Subcutaneous abdominal adipose tissue (tissue), 5 donors: ENCODE measurements around the gene ATP6V1E1.
"Not testable (repeated sequence)": the region's sequence is repeated elsewhere in the genome, so short reads cannot be mapped to it uniquely, and the experiment has no call there.

Source experiments
- H3K27ac ChIP-seq: one replicate; pipeline ENCODE4 v1.7.0; 2013; ENCODE audit warnings: low read depth, mild to moderate bottlenecking, inconsistent platforms, low read length, moderate library complexity
- H3K27me3 ChIP-seq, 5 donors: one replicate each; pipeline ENCODE4 v1.7.0; 2013; ENCODE audit warnings: low read length in 5 of 5, inconsistent platforms in 1 of 5; ENCODE audit not compliant: control insufficient read depth in 5 of 5, insufficient read depth in 4 of 5
- H3K36me3 ChIP-seq, 5 donors: one replicate each; pipeline ENCODE4 v1.7.0; 2013; ENCODE audit warnings: low read length in 5 of 5; ENCODE audit not compliant: control insufficient read depth in 5 of 5, insufficient read depth in 5 of 5
- H3K4me1 ChIP-seq, 5 donors: one replicate each; pipeline ENCODE4 v1.7.0; 2013; ENCODE audit warnings: low read length in 5 of 5, mild to moderate bottlenecking in 3 of 5, moderate library complexity in 1 of 5; ENCODE audit not compliant: control insufficient read depth in 5 of 5, insufficient read depth in 5 of 5
- H3K4me3 ChIP-seq, 5 donors: one replicate each; pipeline ENCODE4 v1.7.0; 2013; ENCODE audit warnings: low read length in 5 of 5, low read depth in 1 of 5
- H3K9ac ChIP-seq, 5 donors: one replicate each; pipeline ENCODE4 v1.7.0; 2013; ENCODE audit warnings: low read length in 5 of 5, mild to moderate bottlenecking in 4 of 5, moderate library complexity in 3 of 5
- H3K9me3 ChIP-seq, 5 donors: one replicate each; pipeline ENCODE4 v1.7.0; 2013; ENCODE audit warnings: low read length in 5 of 5; ENCODE audit not compliant: control insufficient read depth in 5 of 5
- donor health status: healthy.
- donor health status: healthy.
- donor health status: healthy.
- donor health status: healthy.
- donor health status: healthy.

Gene ATP6V1E1

DNA sequence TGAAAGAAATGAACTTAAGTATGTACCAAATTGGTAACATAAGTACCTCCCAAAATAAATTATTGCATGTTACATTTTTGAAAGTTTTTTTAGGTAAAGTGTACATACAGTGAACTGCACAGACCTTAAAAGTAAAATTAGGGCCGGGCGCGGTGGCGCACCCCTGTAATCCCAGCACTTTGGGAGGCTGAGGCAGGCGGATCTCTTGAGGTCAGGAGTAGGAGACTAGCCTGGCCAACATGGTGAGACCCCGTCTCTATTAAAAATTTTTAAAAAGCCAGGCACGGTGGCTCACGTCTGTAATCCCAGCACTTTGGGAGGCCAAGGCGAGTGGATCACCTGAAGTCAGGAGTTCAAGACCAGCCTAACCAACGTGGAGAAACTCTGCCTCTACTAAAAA lies 8.3 kb upstream of the ATP6V1E1 start:
- not testable (repeated sequence) for H3K9ac ChIP-seq, H3K27me3 ChIP-seq, H3K4me3 ChIP-seq, H3K36me3 ChIP-seq, H3K27ac ChIP-seq, H3K9me3 ChIP-seq
- peaks cover 5 to 24% (median 20%) of the 10 kb centered on the region in 5 donors for H3K4me1 ChIP-seq

DNA sequence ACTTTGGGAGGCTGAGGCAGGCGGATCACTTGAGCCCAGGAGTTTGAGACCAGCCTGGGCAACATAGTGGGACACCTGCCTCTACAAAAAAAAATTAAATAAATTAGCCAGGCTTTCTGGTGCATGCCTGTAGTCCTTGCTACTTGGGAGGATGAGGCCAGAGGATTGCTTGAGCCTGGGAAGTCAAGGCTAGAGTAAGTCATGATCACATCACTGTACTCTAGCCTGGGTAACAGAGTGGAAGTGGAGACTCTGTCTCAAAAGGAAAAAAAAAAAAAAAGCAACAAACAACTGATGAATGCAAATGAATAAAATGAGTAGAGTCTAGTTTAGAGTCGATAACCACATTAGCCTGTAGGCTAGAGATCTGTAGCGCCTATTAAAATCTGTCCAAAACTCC lies 6.1 kb upstream of the ATP6V1E1 start:
- Histone ChIP-seq H3K36me3 (no peaks in the 10 kb centered on the region), H3K4me1 (peaks cover 5 to 16% (median 15%) of the 10 kb centered on the region in 5 donors), H3K9ac (no peak overlapping the region), H3K27me3 (no peaks in the 10 kb centered on the region), H3K9me3 (no peaks in the 10 kb centered on the region), H3K4me3 (no peak overlapping the region), H3K27ac (no peak overlapping the region)

DNA sequence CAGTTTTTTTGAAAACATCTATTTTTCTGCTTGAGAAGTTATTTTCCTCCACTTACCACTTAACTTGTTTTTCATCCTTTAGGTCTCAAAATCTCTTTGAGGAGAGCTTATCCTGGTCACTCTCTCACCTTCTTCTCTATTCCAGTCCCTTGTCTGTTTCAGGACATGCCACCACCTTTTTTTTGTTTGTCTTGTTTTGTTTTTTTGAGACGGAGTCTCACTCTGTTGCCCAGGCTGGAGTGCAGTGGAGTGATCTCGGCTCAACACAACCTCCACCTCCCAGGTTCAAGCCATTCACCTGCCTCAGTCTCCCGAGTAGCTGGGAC lies 5.4 kb upstream of the ATP6V1E1 start:
- Histone ChIP-seq H3K27me3 (no peaks in the 10 kb centered on the region), H3K4me3 (no peak overlapping the region), H3K27ac (no peak overlapping the region), H3K36me3 (no peaks in the 10 kb centered on the region), H3K9ac (no peak overlapping the region), H3K9me3 (no peaks in the 10 kb centered on the region), H3K4me1 (peaks cover 2 to 14% (median 13%) of the 10 kb centered on the region in 5 donors)

DNA sequence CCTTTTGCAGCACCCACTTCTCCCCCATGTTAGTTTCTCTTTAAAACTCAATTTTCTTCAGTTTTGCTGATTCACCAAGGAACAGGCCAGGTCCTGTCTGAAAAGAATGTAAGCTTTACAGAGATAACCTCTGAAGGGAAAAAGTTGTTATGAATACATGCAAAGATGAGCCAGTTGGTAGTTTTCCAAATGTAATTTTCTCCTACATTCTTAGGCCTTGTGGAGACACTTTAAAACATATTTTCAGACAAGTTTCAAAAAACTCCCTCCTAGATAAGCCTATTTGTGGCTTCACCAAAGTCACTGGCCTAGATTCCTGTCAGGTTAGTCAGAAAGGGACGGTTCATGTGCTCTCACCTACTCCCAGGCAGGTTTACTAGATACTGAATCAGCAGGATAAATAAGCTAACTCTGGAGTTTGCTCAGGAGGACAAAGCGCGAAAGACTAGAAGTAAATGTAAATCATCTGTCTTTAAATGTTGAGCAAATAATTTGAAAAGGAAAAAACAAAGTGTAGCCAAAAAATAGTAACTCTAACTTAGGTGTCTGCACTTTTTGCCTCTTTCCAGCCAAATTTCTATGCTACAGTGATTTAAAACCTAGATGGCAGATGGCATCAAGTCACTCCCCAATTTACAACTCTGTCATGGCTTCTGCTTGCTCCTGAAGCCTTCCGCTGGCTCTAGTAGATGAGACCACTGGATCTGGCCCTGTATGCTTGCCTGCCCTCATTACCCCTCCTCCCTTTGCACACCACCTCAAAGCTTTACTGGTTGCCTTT lies 4.9 kb upstream of the ATP6V1E1 start:
- Histone ChIP-seq H3K9ac (peak overlapping the region in 1 of 5 donors; percentile 25), H3K4me3 (no peak overlapping the region), H3K4me1 (peaks cover 2 to 15% (median 14%) of the 10 kb centered on the region in 5 donors), H3K36me3 (no peaks in the 10 kb centered on the region), H3K27ac (no peak overlapping the region), H3K9me3 (no peaks in the 10 kb centered on the region), H3K27me3 (no peaks in the 10 kb centered on the region)

DNA sequence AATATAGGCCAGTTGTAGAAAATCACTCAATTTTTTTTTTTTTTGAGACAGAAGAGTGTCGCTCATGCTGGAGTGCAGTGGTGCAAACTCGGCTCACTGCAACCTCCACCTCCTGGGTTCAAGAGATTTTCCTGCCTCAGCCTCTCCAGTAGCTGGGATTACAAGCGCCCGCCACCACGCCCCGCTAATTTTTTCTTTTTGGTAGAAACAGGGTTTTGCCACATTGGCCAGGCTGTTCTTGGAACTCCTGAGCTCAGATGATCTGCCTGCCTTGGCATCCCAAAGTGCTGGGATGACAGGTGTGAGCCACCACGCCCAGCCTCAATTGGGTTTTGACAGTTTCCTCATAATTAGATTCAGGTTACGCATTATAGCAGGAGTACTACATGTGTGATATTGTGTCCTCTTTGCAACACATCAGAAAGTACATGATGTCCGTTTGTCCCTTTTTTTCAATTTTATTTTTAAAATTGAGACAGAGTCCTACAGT lies 2.6 kb upstream of the ATP6V1E1 start:
- peaks cover 0 to 20% (median 18%) of the 10 kb centered on the region in 5 donors for H3K4me1 ChIP-seq
- no peaks in the 10 kb centered on the region for H3K36me3 ChIP-seq
- H3K27ac ChIP-seq: no peak overlapping the region
- no peaks in the 10 kb centered on the region for H3K9me3 ChIP-seq
- H3K9ac ChIP-seq: no peak overlapping the region
- H3K4me3 ChIP-seq: no peak overlapping the region
- no peaks in the 10 kb centered on the region for H3K27me3 ChIP-seq

DNA sequence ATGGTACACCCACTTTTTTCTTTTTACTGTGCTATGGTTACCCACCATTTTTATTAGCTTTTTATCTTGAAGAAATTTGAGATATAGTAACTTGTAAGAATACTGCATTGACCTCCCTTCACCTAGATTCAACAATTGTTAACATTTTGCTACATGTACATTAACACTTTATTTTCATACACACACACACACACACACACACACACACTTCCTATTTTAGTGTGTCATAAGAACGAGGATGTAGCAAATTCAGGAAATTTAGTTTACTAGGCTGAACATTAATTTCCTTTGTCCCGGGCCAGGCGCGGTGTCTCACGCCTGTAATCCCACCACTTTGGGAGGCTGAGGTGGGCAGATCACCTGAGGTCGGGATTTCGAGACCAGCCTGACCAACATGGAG lies 1.1 kb upstream of the ATP6V1E1 start:
- no peaks in the 10 kb centered on the region for H3K27me3 ChIP-seq
- H3K4me3 ChIP-seq: no peak overlapping the region
- H3K27ac ChIP-seq: peak overlapping the region; percentile 99
- peaks cover 0 to 3% (median 0%) of the 10 kb centered on the region in 5 donors for H3K36me3 ChIP-seq
- H3K9me3 ChIP-seq: no peaks in the 10 kb centered on the region
- peak overlapping the region in 1 of 5 donors; percentile 100 for H3K9ac ChIP-seq
- H3K4me1 ChIP-seq: peaks cover 0 to 26% (median 18%) of the 10 kb centered on the region in 5 donors

DNA sequence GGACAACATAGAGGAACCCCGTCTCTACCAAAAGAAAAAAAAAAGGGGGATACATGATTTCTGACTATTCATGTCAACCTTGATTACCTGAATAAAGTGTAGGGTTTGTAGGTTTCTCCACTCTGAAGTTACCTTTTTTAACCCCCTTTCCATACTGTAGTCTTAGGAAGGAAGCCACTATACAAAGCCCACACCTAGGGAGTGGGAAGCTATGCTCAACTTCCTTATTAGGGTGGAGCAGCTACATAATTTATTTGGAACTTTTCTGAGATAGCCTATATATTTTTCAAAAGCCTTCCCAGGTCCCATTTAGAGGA lies 582 bp upstream of the ATP6V1E1 start:
- H3K36me3 ChIP-seq: peaks cover 0 to 7% (median 0%) of the 10 kb centered on the region in 5 donors
- H3K27ac ChIP-seq: peak overlapping the region; percentile 99
- peak overlapping the region; percentile 88 to 100 (median 99) for H3K4me3 ChIP-seq
- no peaks in the 10 kb centered on the region for H3K9me3 ChIP-seq
- no peaks in the 10 kb centered on the region for H3K27me3 ChIP-seq
- peaks cover 0 to 26% (median 18%) of the 10 kb centered on the region in 5 donors for H3K4me1 ChIP-seq
- H3K9ac ChIP-seq: peak overlapping the region; percentile 84 to 100 (median 93)

DNA sequence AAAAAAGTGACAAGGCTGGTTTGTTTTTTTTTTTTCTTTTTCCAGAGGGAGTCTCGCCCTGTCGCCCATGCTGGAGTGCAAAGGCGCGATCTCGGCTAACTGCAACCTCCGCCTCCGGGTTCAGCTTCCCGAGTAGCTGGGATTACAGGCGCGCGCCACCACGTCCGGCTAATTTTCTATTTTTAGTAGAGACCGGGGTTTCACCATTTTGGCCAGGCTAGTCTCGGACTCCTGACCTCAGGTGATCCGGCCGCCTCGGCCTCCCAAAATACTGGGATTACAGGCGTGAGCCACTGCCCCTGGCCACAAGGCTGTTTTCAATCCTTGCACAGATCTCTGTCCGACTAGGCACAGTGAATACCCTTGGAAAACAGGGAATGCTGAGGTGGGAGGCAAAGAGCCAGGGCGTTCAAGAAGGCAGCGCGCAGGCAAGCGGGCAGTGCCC lies 566 bp downstream of the ATP6V1E1 start:
- Histone ChIP-seq H3K4me1 (peaks cover 0 to 26% (median 18%) of the 10 kb centered on the region in 5 donors), H3K4me3 (peak overlapping the region; percentile 93 to 100 (median 99)), H3K27ac (peak overlapping the region; percentile 99), H3K27me3 (no peaks in the 10 kb centered on the region), H3K9ac (peak overlapping the region; percentile 93 to 100 (median 97)), H3K9me3 (no peaks in the 10 kb centered on the region), H3K36me3 (peaks cover 2 to 10% (median 2%) of the 10 kb centered on the region in 5 donors)

DNA sequence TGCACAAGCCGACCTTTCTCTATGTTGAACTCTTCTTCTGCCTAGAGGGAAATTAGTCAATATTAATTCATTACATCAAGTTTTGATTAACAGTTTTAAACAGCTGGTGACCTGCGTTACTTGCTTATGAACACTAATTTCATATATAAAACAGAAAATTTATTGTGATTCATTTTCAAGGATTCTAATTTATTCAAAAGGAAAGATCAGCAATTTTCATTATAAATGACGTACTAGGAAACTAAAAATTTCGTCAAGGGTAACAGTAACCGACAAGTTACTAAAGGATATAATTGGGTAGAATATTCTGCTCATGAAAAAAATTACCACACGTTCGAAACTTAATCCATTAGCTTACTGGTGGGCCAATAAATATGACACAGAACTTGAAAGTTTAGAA lies 15.3 kb downstream of the ATP6V1E1 start:
- Histone ChIP-seq H3K9me3 (no peaks in the 10 kb centered on the region), H3K36me3 (peaks cover 30 to 47% (median 39%) of the 10 kb centered on the region in 5 donors), H3K4me3 (no peak overlapping the region), H3K27ac (no peak overlapping the region), H3K4me1 (no peaks in the 10 kb centered on the region), H3K9ac (no peak overlapping the region), H3K27me3 (no peaks in the 10 kb centered on the region)

DNA sequence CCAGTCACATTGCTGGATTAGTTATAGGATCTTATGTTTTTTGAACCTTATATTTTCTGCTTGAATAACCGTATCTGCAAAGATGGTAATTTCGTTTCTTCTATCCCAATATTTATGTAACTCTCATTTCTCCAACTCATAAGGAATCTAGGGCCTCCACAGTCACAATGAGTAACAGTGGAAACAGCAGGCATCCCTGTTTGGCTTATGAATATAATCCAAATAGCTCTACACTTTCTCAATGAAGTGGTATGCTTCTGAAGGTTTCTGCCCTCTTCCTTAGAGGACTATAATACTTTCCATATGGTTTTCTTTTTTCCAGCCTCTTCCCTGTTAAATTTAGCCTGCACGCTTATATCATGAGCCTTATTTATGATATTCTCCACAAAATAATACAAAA lies 16.5 kb downstream of the ATP6V1E1 start:
- H3K9me3 ChIP-seq: no peaks in the 10 kb centered on the region
- peaks cover 37 to 47% (median 46%) of the 10 kb centered on the region in 5 donors for H3K36me3 ChIP-seq
- H3K4me3 ChIP-seq: no peak overlapping the region
- H3K4me1 ChIP-seq: no peaks in the 10 kb centered on the region
- no peak overlapping the region for H3K27ac ChIP-seq
- H3K9ac ChIP-seq: no peak overlapping the region
- H3K27me3 ChIP-seq: no peaks in the 10 kb centered on the region
